HepG2 (cell line): ENCODE measurements around the gene IFIT1B. TPM values are rescaled to one million over a fixed set of nuclear protein-coding genes. Genes with fewer than 3 reads are reported as not detected.

ENCODE experiments used
- ARNTL ChIP-seq: sonication (generic); formaldehyde crosslinking; IDR thresholded peaks from 2 replicates; pipeline ENCODE4 v1.4.0; 2020; ENCODE audit warnings: mild to moderate bottlenecking, missing genetic modification reagents
- ELF1 ChIP-seq: sonication (generic); formaldehyde crosslinking; IDR thresholded peaks from 2 replicates; pipeline ENCODE4 v1.4.0; 2020; ENCODE audit warnings: missing genetic modification reagents
- FOXA3 ChIP-seq: IDR thresholded peaks from 2 replicates; pipeline ENCODE4 v1.6.1; 2016; ENCODE audit warnings: missing genetic modification reagents, missing compliant biosample characterization
- HMGA1 ChIP-seq: sonication (generic); formaldehyde crosslinking; conservative IDR thresholded peaks from 2 replicates; pipeline ENCODE4 v1.4.0; 2020; ENCODE audit warnings: missing genetic modification reagents
- HOXA9 ChIP-seq: sonication (generic); formaldehyde crosslinking; IDR thresholded peaks from 2 replicates; pipeline ENCODE4 v1.8.1; 2022; ENCODE audit warnings: missing genetic modification reagents, mild to moderate bottlenecking, moderate library complexity, borderline replicate concordance
- IKZF4 ChIP-seq: sonication (generic); formaldehyde crosslinking; IDR thresholded peaks from 2 replicates; pipeline ENCODE4 v1.5.1; 2020; ENCODE audit warnings: borderline replicate concordance, mild to moderate bottlenecking, low read depth, missing genetic modification reagents; ENCODE audit errors: not compliant biosample characterization
- KAT8 ChIP-seq: IDR thresholded peaks from 2 replicates; pipeline ENCODE4 v1.6.1; 2016; ENCODE audit warnings: missing genetic modification reagents, missing compliant biosample characterization
- NCOA5 ChIP-seq: sonication (generic); formaldehyde crosslinking; IDR thresholded peaks from 2 replicates; pipeline ENCODE4 v1.4.0; 2020; ENCODE audit warnings: missing genetic modification reagents
- NFYC ChIP-seq: IDR thresholded peaks from 2 replicates; pipeline ENCODE4 v1.6.1; 2016; ENCODE audit warnings: missing genetic modification reagents, missing compliant biosample characterization
- RARG ChIP-seq: sonication (generic); formaldehyde crosslinking; IDR thresholded peaks from 2 replicates; pipeline ENCODE4 v1.4.0; 2020; ENCODE audit warnings: low read depth, mild to moderate bottlenecking, missing genetic modification reagents
- RFX3 ChIP-seq: IDR thresholded peaks from 2 replicates; pipeline ENCODE4 v1.6.1; 2016; ENCODE audit warnings: missing biosample characterization, missing genetic modification reagents
- RFXAP ChIP-seq: sonication (generic); formaldehyde crosslinking; IDR thresholded peaks from 2 replicates; pipeline ENCODE4 v1.4.0; 2020; ENCODE audit warnings: missing genetic modification reagents, borderline replicate concordance
- SMYD3 ChIP-seq: sonication (generic); formaldehyde crosslinking; IDR thresholded peaks from 2 replicates; pipeline ENCODE4 v1.8.1; 2023; ENCODE audit warnings: mild to moderate bottlenecking, missing genetic modification reagents
- TRIM24 ChIP-seq: sonication (generic); formaldehyde crosslinking; IDR thresholded peaks from 2 replicates; pipeline ENCODE4 v1.8.0; 2022; ENCODE audit warnings: mild to moderate bottlenecking, missing genetic modification reagents
- ZFP36L2 ChIP-seq: sonication (generic); formaldehyde crosslinking; IDR thresholded peaks from 2 replicates; pipeline ENCODE4 v1.4.0; 2020; ENCODE audit warnings: missing genetic modification reagents
- ZFP62 ChIP-seq: sonication (generic); formaldehyde crosslinking; IDR thresholded peaks from 2 replicates; pipeline ENCODE4 v1.4.0; 2020; ENCODE audit warnings: missing genetic modification reagents
- ZNF121 ChIP-seq: sonication (generic); formaldehyde crosslinking; IDR thresholded peaks from 2 replicates; pipeline ENCODE4 v1.5.0; 2020; ENCODE audit warnings: mild to moderate bottlenecking, missing genetic modification reagents
- ZNF337 ChIP-seq: sonication (generic); formaldehyde crosslinking; IDR thresholded peaks from 2 replicates; pipeline ENCODE4 v1.5.1; 2020; ENCODE audit warnings: missing genetic modification reagents, low read depth, mild to moderate bottlenecking, borderline replicate concordance
- ZNF546 ChIP-seq: sonication (generic); formaldehyde crosslinking; conservative IDR thresholded peaks from 2 replicates; pipeline ENCODE4 v1.8.1; 2023; ENCODE audit warnings: mild to moderate bottlenecking, missing genetic modification reagents
- ZNF589 ChIP-seq: sonication (generic); formaldehyde crosslinking; conservative IDR thresholded peaks from 2 replicates; pipeline ENCODE4 v1.8.0; 2022; ENCODE audit warnings: mild to moderate bottlenecking, moderate library complexity, missing genetic modification reagents
- polyA plus RNA-seq, 8 experiments: library from polyadenylated mRNA; depleted of rRNA in 3 of 8; stranded (reverse) in 7 of 8; unstranded in 1 of 8; fragments of >200 nt; fragmentation: Illumina TruSeq in 4 of 8; extraction: Trizol in 4 of 8; gene quantifications; 2 replicates each; pipeline versions ENCODE4 v1.2.1 to v1.2.3, GENCODE V29; 2011 to 2016; ENCODE audit warnings: low read depth in 4 of 8, missing spikeins in 1 of 8, mixed read lengths in 1 of 8; ENCODE audit not compliant: insufficient read depth in 1 of 8
- total RNA-seq, 5 experiments: library from RNA; depleted of rRNA; stranded (reverse); fragments of >200 nt; fragmentation: Illumina TruSeq; extraction: Trizol; gene quantifications; 2 replicates each; pipeline ENCODE4 v1.2.3, GENCODE V29; 2016; ENCODE audit warnings: low read depth in 1 of 5
- TF ChIP-seq, protein P1 (sequence below): sonication (generic); formaldehyde crosslinking; IDR thresholded peaks from 2 replicates; pipeline ENCODE4 v1.4.0; 2020; ENCODE audit warnings: mild to moderate bottlenecking, missing genetic modification reagents
- TF ChIP-seq, protein P2 (sequence below): sonication (generic); formaldehyde crosslinking; IDR thresholded peaks from 2 replicates; pipeline ENCODE4 v1.4.0; 2020; ENCODE audit warnings: missing genetic modification reagents
- TF ChIP-seq, protein P3 (sequence below): sonication (generic); formaldehyde crosslinking; IDR thresholded peaks from 2 replicates; pipeline ENCODE4 v1.9.0; 2022; ENCODE audit warnings: missing genetic modification reagents, mild to moderate bottlenecking, borderline replicate concordance
- TF ChIP-seq, protein P4 (sequence below): sonication (generic); formaldehyde crosslinking; IDR thresholded peaks from 2 replicates; pipeline ENCODE4 v1.4.0; 2020; ENCODE audit warnings: missing genetic modification reagents, borderline replicate concordance
- TF ChIP-seq, protein P5 (sequence below): sonication (generic); formaldehyde crosslinking; IDR thresholded peaks from 2 replicates; pipeline ENCODE4 v1.8.0; 2022; ENCODE audit warnings: missing genetic modification reagents, low read depth, mild to moderate bottlenecking, borderline replicate concordance

The IFIT1B gene
- total and polyA plus RNA-seq, 2 of the 13 experiments (the other 11 are each of a cell fraction or from before 2014, with no cell fraction given) = not detected

DNA sequence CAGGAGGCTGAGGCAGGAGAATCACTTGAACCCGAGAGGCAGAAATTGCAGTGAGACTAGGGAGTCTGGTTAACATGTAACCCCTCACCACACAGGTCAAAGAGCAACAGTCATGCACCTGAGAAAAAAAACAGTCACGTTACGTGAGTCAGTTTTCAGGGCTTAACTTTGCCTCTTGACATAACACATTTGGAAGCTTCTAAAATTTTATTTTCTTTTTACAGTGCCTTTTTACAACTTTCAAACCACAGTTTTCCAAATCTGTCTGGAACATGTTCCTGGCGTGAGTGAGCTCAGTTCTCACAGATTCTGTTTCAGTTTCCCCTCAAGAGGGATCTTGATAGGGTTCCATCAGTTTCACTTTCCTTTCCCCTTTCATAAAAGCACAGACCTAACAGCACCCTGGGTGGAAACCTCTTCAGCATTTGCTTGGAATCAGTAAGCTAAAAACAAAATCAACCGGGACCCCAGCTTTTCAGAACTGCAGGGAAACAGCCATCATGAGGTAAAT lies 45.7 kb upstream of the IFIT1B start (continued):
- no peak for TF ChIP-seq RFXAP
- TF ChIP-seq, protein P1, sequence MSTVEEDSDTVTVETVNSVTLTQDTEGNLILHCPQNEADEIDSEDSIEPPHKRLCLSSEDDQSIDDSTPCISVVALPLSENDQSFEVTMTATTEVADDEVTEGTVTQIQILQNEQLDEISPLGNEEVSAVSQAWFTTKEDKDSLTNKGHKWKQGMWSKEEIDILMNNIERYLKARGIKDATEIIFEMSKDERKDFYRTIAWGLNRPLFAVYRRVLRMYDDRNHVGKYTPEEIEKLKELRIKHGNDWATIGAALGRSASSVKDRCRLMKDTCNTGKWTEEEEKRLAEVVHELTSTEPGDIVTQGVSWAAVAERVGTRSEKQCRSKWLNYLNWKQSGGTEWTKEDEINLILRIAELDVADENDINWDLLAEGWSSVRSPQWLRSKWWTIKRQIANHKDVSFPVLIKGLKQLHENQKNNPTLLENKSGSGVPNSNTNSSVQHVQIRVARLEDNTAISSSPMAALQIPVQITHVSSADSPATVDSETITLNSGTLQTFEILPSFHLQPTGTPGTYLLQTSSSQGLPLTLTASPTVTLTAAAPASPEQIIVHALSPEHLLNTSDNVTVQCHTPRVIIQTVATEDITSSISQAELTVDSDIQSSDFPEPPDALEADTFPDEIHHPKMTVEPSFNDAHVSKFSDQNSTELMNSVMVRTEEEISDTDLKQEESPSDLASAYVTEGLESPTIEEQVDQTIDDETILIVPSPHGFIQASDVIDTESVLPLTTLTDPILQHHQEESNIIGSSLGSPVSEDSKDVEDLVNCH = no peak
- no peak for TF ChIP-seq RARG
- no peak for TF ChIP-seq TRIM24 (CRISPR knock-in tag)
- TF ChIP-seq NFYC = no peak
- no peak for TF ChIP-seq ZNF337 (CRISPR knock-in tag)
- no peak for TF ChIP-seq SMYD3 (CRISPR knock-in tag)
- TF ChIP-seq, protein P2, sequence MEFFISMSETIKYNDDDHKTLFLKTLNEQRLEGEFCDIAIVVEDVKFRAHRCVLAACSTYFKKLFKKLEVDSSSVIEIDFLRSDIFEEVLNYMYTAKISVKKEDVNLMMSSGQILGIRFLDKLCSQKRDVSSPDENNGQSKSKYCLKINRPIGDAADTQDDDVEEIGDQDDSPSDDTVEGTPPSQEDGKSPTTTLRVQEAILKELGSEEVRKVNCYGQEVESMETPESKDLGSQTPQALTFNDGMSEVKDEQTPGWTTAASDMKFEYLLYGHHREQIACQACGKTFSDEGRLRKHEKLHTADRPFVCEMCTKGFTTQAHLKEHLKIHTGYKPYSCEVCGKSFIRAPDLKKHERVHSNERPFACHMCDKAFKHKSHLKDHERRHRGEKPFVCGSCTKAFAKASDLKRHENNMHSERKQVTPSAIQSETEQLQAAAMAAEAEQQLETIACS (CRISPR knock-in tag) = no peak
- TF ChIP-seq ZNF121 (CRISPR knock-in tag) = no peak
- no peak for TF ChIP-seq ELF1 (CRISPR knock-in tag)
- no peak for TF ChIP-seq NCOA5 (CRISPR knock-in tag)
- TF ChIP-seq IKZF4 (CRISPR knock-in tag) = no peak
- no peak for TF ChIP-seq ZFP62 (CRISPR knock-in tag)
- no peak for TF ChIP-seq ZNF589 (CRISPR knock-in tag)
- no peak for TF ChIP-seq RFX3
- no peak for TF ChIP-seq ZNF546 (CRISPR knock-in tag)
- TF ChIP-seq, protein P3, sequence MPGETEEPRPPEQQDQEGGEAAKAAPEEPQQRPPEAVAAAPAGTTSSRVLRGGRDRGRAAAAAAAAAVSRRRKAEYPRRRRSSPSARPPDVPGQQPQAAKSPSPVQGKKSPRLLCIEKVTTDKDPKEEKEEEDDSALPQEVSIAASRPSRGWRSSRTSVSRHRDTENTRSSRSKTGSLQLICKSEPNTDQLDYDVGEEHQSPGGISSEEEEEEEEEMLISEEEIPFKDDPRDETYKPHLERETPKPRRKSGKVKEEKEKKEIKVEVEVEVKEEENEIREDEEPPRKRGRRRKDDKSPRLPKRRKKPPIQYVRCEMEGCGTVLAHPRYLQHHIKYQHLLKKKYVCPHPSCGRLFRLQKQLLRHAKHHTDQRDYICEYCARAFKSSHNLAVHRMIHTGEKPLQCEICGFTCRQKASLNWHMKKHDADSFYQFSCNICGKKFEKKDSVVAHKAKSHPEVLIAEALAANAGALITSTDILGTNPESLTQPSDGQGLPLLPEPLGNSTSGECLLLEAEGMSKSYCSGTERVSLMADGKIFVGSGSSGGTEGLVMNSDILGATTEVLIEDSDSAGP (CRISPR knock-in tag) = no peak
- TF ChIP-seq ZFP36L2 (CRISPR knock-in tag) = no peak
- 0 out of 2 replicates have a peak, but pooled peaks have one; percentile 37 for TF ChIP-seq ARNTL
- peak; percentile 33; the same call in 1 of the 2 replicates for TF ChIP-seq FOXA3
- TF ChIP-seq HOXA9 (CRISPR knock-in tag) = no peak
- TF ChIP-seq HMGA1 = no peak
- TF ChIP-seq, protein P4, sequence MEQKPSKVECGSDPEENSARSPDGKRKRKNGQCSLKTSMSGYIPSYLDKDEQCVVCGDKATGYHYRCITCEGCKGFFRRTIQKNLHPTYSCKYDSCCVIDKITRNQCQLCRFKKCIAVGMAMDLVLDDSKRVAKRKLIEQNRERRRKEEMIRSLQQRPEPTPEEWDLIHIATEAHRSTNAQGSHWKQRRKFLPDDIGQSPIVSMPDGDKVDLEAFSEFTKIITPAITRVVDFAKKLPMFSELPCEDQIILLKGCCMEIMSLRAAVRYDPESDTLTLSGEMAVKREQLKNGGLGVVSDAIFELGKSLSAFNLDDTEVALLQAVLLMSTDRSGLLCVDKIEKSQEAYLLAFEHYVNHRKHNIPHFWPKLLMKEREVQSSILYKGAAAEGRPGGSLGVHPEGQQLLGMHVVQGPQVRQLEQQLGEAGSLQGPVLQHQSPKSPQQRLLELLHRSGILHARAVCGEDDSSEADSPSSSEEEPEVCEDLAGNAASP = peak; percentile 48; the same call in 1 of the 2 replicates
- TF ChIP-seq, protein P5, sequence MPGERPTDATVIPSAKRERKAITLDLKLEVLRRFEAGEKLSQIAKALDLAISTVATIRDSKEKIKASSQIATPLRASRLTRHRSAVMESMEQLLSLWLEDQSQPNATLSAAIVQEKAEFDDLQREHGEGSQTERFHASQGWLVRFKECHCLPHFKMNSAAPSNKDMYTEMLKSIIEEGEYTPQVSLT (CRISPR knock-in tag) = no peak
- TF ChIP-seq KAT8 (CRISPR knock-in tag) = peak; percentile 62; the same call in 1 of the 2 replicates
